ENCODE measurements around the gene ZNF654. TPM values are rescaled to one million over a fixed set of nuclear protein-coding genes. Genes with fewer than 3 reads are reported as not detected.

Gene ZNF654
- total RNA-seq, 4 donors from 2014 or later: 9.0 to 22.9 (median 11.3) TPM

GRCh38 chr3:88033808-88034207, 25.2 kb upstream of the ZNF654 start:
- Histone ChIP-seq H3K36me3 (no peaks in the 10 kb centered on the region), H3K4me3 (no peak overlapping the region), H3K4me1 (peaks cover 10% of the 10 kb centered on the region), H3K9me3 (no peaks in the 10 kb centered on the region), H3K27me3 (no peaks in the 10 kb centered on the region), H3K27ac (no peak overlapping the region)
- WGBS: 29% methylated on average over 2 of the region's 2 CpGs
- no peak for DNase-seq (ENCODE audit: low spot score in 2 of 2)
- TF ChIP-seq CTCF (IDR thresholded peaks at IDR 0.05) (no peak), POLR2A (IDR thresholded peaks at IDR 0.05) (no peak), POLR2AphosphoS5 (IDR thresholded peaks at IDR 0.05) (no peak), EP300 (IDR thresholded peaks at IDR 0.05) (no peak)

GRCh38 chr3:88034491-88035275, 24.4 kb upstream of the ZNF654 start:
- H3K9me3 ChIP-seq: no peaks in the 10 kb centered on the region
- H3K4me1 ChIP-seq: peaks cover 10% of the 10 kb centered on the region
- WGBS: 74% methylated on average over 8 of the region's 8 CpGs
- H3K27ac ChIP-seq: no peak overlapping the region
- no peaks in the 10 kb centered on the region for H3K36me3 ChIP-seq
- TF ChIP-seq POLR2AphosphoS5 (IDR thresholded peaks at IDR 0.05) (no peak), EP300 (IDR thresholded peaks at IDR 0.05) (no peak), CTCF (IDR thresholded peaks at IDR 0.05) (no peak), POLR2A (IDR thresholded peaks at IDR 0.05) (no peak)
- no peak for DNase-seq (ENCODE audit: low spot score in 2 of 2)
- H3K27me3 ChIP-seq: no peaks in the 10 kb centered on the region
- H3K4me3 ChIP-seq: no peak overlapping the region

- Histone ChIP-seq H3K9me3 (no peaks in the 10 kb centered on the region), H3K27ac (no peak overlapping the region), H3K4me1 (peaks cover 10% of the 10 kb centered on the region), H3K27me3 (no peaks in the 10 kb centered on the region), H3K36me3 (no peaks in the 10 kb centered on the region), H3K4me3 (no peak overlapping the region)
- TF ChIP-seq EP300 (IDR thresholded peaks at IDR 0.05) (no peak), CTCF (IDR thresholded peaks at IDR 0.05) (no peak), POLR2AphosphoS5 (IDR thresholded peaks at IDR 0.05) (no peak), POLR2A (IDR thresholded peaks at IDR 0.05) (no peak)
- 74% methylated on average over 5 of the region's 5 CpGs for WGBS
- DNase-seq (ENCODE audit: low spot score in 2 of 2): no peak
Observed at GRCh38 chr3:88036221-88036620, 22.8 kb upstream of the ZNF654 start.

- Histone ChIP-seq H3K36me3 (no peaks in the 10 kb centered on the region), H3K27ac (no peak overlapping the region), H3K27me3 (no peaks in the 10 kb centered on the region), H3K4me3 (no peak overlapping the region), H3K9me3 (no peaks in the 10 kb centered on the region), H3K4me1 (no peaks in the 10 kb centered on the region)
- TF ChIP-seq POLR2AphosphoS5 (IDR thresholded peaks at IDR 0.05) (no peak), POLR2A (IDR thresholded peaks at IDR 0.05) (no peak), EP300 (IDR thresholded peaks at IDR 0.05) (no peak), CTCF (IDR thresholded peaks at IDR 0.05) (no peak)
- WGBS: 47% methylated on average over 2 of the region's 2 CpGs
- DNase-seq (ENCODE audit: low spot score in 2 of 2): no peak
Observed at GRCh38 chr3:88038566-88038965, 20.5 kb upstream of the ZNF654 start.

GRCh38 chr3:88040529-88040928, 18.5 kb upstream of the ZNF654 start:
- Histone ChIP-seq H3K4me3 (no peak overlapping the region), H3K27ac (no peak overlapping the region), H3K27me3 (no peaks in the 10 kb centered on the region), H3K9me3 (no peaks in the 10 kb centered on the region), H3K4me1 (no peaks in the 10 kb centered on the region), H3K36me3 (no peaks in the 10 kb centered on the region)
- DNase-seq (ENCODE audit: low spot score in 2 of 2): no peak
- TF ChIP-seq POLR2A (IDR thresholded peaks at IDR 0.05) (no peak), CTCF (IDR thresholded peaks at IDR 0.05) (no peak), POLR2AphosphoS5 (IDR thresholded peaks at IDR 0.05) (no peak), EP300 (IDR thresholded peaks at IDR 0.05) (no peak)
- WGBS: 92% methylated on average over 4 of the region's 4 CpGs

Measured in suprapubic skin (tissue), 4 donors.